Adrenal gland (tissue), 12 donors: ENCODE measurements around the gene ISM1. TPM values are rescaled to one million over a fixed set of nuclear protein-coding genes. Genes with fewer than 3 reads are reported as not detected.

ENCODE experiments used
- DNase-seq, 7 donors: peaks; one replicate each; pipeline ENCODE4 v3.0.0-alpha.2; 2019 to 2020
- H3K27ac ChIP-seq, 5 donors: fragments of 200-600 bp; sonication (generic) in 4 of 5; 1 replicate in 3 of 5; 2 replicates in 2 of 5; pipeline versions ENCODE4 v1.5.1 to v1.8.0; 2016 to 2020; ENCODE audit warnings: mild to moderate bottlenecking in 1 of 5
- H3K27me3 ChIP-seq: fragments of 200-600 bp; 2 replicates; pipeline ENCODE4 v1.8.0; 2021
- H3K36me3 ChIP-seq, 2 donors: fragments of 200-600 bp; replicated peaks in 1 of 2; 1 replicate in 1 of 2; 2 replicates in 1 of 2; pipeline versions ENCODE4 v1.5.1 to v1.8.0; 2018 to 2022
- H3K4me1 ChIP-seq, 2 donors: fragments of 200-600 bp; replicated peaks in 1 of 2; 1 replicate in 1 of 2; 2 replicates in 1 of 2; pipeline versions ENCODE4 v1.5.1 to v1.8.0; 2018 to 2021
- H3K4me3 ChIP-seq, 4 donors: fragments of 200-600 bp; sonication (generic) in 3 of 4; one replicate each; pipeline ENCODE4 v1.5.1; 2016 to 2018
- H3K9me3 ChIP-seq, 3 donors: fragments of 200-600 bp; sonication (generic) in 1 of 3; replicated peaks in 1 of 3; 1 replicate in 2 of 3; 2 replicates in 1 of 3; pipeline versions ENCODE4 v1.5.1 to v1.8.0; 2016 to 2021
- CTCF ChIP-seq, 6 experiments: fragments of 450-650 bp in 4 of 6; fragments of 200-600 bp in 2 of 6; sonication (generic) in 1 of 6; IDR thresholded peaks; 1 replicate in 5 of 6; 2 replicates in 1 of 6; pipeline versions ENCODE4 v1.5.1 to v1.8.0; 2016 to 2021; ENCODE audit warnings: antibody characterized with exemption in 6 of 6, mild to moderate bottlenecking in 2 of 6, moderate library complexity in 1 of 6
- POLR2A ChIP-seq, 2 donors: fragments of 450-650 bp; IDR thresholded peaks; one replicate each; pipeline ENCODE4 v1.6.1; 2017; ENCODE audit warnings: antibody characterized with exemption in 2 of 2, mild to moderate bottlenecking in 2 of 2, moderate library complexity in 1 of 2
- WGBS, 4 donors: extraction: QIAGEN DNeasy Blood & Tissue Kit in 2 of 4; methylation state at CpG; one replicate each; pipeline versions ENCODE4 v1.1.5 to v1.1.7; 2013 to 2017; 5-methylcytosine and 5-hydroxymethylcytosine counted together
- intact Hi-C, 2 donors: fragments of 100-400 bp; cut with DNase I; formaldehyde crosslinking; loops; one replicate each; pipeline versions ENCODE4 v1.14.1 to v1.15.0; 2022 to 2023
- polyA plus RNA-seq, 3 donors: library from polyadenylated mRNA; stranded (reverse); fragments of 200-250 nt in 2 of 3; fragments of 350-450 nt in 1 of 3; fragmentation: Illumina TruSeq in 1 of 3; extraction: RNeasy Lipid Tissue Mini Kit (QIAGEN cat#74804) in 1 of 3; gene quantifications; one replicate each; pipeline ENCODE4 v1.2.3, GENCODE V29; 2013 to 2014
- total RNA-seq, 9 donors: library from RNA; depleted of rRNA in 4 of 9; stranded (reverse); fragments of >200 nt in 4 of 9; fragments of 120-200 nt in 1 of 9; fragmentation: NEBNext Ultra II Directional in 1 of 9; extraction: Animal tissue kit (Norgen Biotek cat#: 25700) in 1 of 9; gene quantifications; one replicate each; pipeline versions ENCODE4 v1.1.0 to v1.2.4, GENCODE V29; 2013 to 2023
- donor health status: healthy with polysubstance abuse.
- donor health status: Bipolar disorder and iron deficiency.
- donor health status: DM: yes; HTN: yes; CAD: no.
- donor health status: DM: no; HTN: no; CAD: no.
- donor health status: DM: no; HTN: no; CAD: no.
- donor health status: DM: yes; HTN: yes; CAD: no.

The ISM1 gene
- total and polyA plus RNA-seq, 12 donors: 0.17 to 4.4 (median 1.8) TPM

GRCh38 chr20:13236990-13237720, 16.1 kb downstream of the ISM1 start:
- WGBS, 4 donors: 76 to 100% (median 88%) methylated on average over 1 of the region's 1 CpG
- no peak for DNase-seq
- H3K27me3 ChIP-seq: no peaks in the 10 kb centered on the region
- no peaks in the 10 kb centered on the region for H3K36me3 ChIP-seq
- H3K9me3 ChIP-seq: no peaks in the 10 kb centered on the region
- intact Hi-C loops: no loop called here
- TF ChIP-seq CTCF (IDR thresholded peaks at IDR 0.05) (no peak), POLR2A (IDR thresholded peaks at IDR 0.05) (no peak)
- no peak overlapping the region for H3K27ac ChIP-seq
- H3K4me1 ChIP-seq: no peaks in the 10 kb centered on the region
- no peak overlapping the region for H3K4me3 ChIP-seq

- Histone ChIP-seq H3K9me3 (no peaks in the 10 kb centered on the region), H3K36me3 (no peaks in the 10 kb centered on the region), H3K27me3 (no peaks in the 10 kb centered on the region), H3K4me3 (no peak overlapping the region), H3K4me1 (no peaks in the 10 kb centered on the region), H3K27ac (no peak overlapping the region)
- TF ChIP-seq CTCF (IDR thresholded peaks at IDR 0.05): no peak
- TF ChIP-seq POLR2A (IDR thresholded peaks at IDR 0.05): no peak
- no peak for DNase-seq
- intact Hi-C loops: no loop called here
- 73 to 76% (median 76%) methylated on average over 2 of the region's 2 CpGs for WGBS, 4 donors
Measured at GRCh38 chr20:13238001-13238653, 17.1 kb downstream of the ISM1 start.

GRCh38 chr20:13243826-13244376, 22.8 kb downstream of the ISM1 start:
- intact Hi-C loops: no loop called here
- Histone ChIP-seq H3K27me3 (no peaks in the 10 kb centered on the region), H3K36me3 (no peaks in the 10 kb centered on the region), H3K27ac (no peak overlapping the region), H3K9me3 (no peaks in the 10 kb centered on the region), H3K4me3 (no peak overlapping the region), H3K4me1 (no peaks in the 10 kb centered on the region)
- TF ChIP-seq POLR2A (IDR thresholded peaks at IDR 0.05) (no peak), CTCF (IDR thresholded peaks at IDR 0.05) (no peak)
- 45 to 75% (median 73%) methylated on average over 2 of the region's 2 CpGs for WGBS, 4 donors
- DNase-seq: no peak

GRCh38 chr20:13245250-13245723, 24.2 kb downstream of the ISM1 start:
- Histone ChIP-seq H3K4me1 (no peaks in the 10 kb centered on the region), H3K27ac (no peak overlapping the region), H3K27me3 (no peaks in the 10 kb centered on the region), H3K4me3 (no peak overlapping the region), H3K36me3 (no peaks in the 10 kb centered on the region), H3K9me3 (no peaks in the 10 kb centered on the region)
- DNase-seq: no peak
- WGBS, 4 donors: 78 to 82% (median 80%) methylated on average over 2 of the region's 2 CpGs
- intact Hi-C loops: no loop called here
- TF ChIP-seq CTCF (IDR thresholded peaks at IDR 0.05) (no peak), POLR2A (IDR thresholded peaks at IDR 0.05) (no peak)
